ENCODE measurements around the gene SF3B1. TPM values are rescaled to one million over a fixed set of nuclear protein-coding genes. Genes with fewer than 3 reads are reported as not detected.
"Not testable (repeated sequence)": the region's sequence is repeated elsewhere in the genome, so short reads cannot be mapped to it uniquely, and the experiment has no call there.

The SF3B1 gene
- total and polyA plus RNA-seq, 10 of the 15 experiments (the other 5 are each of a cell fraction or from before 2014, with no cell fraction given) = 163 to 565 (median 239) TPM

- TF ChIP-seq BACH1 (IDR thresholded peaks at IDR 0.05; ENCODE audit: borderline replicate concordance) (0 out of 2 replicates have a peak, but pooled peaks have one; percentile 54), ATF7 (IDR thresholded peaks at IDR 0.05; ENCODE audit: low read depth) (no peak), ETV6 (conservative IDR thresholded peaks at IDR 0.05 in 1 of 2, IDR thresholded peaks at IDR 0.05 in 1 of 2; ENCODE audit: borderline replicate concordance in 1 of 2, low read depth in 1 of 2) (no peak), BRCA1 (IDR thresholded peaks at IDR 0.05; ENCODE audit: low read depth, low read length) (no peak)
- TF ChIP-seq, protein P1, sequence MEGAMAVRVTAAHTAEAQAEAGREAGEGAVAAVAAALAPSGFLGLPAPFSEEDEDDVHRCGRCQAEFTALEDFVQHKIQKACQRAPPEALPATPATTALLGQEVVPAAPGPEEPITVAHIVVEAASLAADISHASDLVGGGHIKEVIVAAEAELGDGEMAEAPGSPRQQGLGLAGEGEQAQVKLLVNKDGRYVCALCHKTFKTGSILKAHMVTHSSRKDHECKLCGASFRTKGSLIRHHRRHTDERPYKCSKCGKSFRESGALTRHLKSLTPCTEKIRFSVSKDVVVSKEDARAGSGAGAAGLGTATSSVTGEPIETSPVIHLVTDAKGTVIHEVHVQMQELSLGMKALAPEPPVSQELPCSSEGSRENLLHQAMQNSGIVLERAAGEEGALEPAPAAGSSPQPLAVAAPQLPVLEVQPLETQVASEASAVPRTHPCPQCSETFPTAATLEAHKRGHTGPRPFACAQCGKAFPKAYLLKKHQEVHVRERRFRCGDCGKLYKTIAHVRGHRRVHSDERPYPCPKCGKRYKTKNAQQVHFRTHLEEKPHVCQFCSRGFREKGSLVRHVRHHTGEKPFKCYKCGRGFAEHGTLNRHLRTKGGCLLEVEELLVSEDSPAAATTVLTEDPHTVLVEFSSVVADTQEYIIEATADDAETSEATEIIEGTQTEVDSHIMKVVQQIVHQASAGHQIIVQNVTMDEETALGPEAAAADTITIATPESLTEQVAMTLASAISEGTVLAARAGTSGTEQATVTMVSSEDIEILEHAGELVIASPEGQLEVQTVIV (IDR thresholded peaks at IDR 0.05; ENCODE audit: borderline replicate concordance, partially characterized antibody) = no peak
- TF ChIP-seq, protein P2, sequence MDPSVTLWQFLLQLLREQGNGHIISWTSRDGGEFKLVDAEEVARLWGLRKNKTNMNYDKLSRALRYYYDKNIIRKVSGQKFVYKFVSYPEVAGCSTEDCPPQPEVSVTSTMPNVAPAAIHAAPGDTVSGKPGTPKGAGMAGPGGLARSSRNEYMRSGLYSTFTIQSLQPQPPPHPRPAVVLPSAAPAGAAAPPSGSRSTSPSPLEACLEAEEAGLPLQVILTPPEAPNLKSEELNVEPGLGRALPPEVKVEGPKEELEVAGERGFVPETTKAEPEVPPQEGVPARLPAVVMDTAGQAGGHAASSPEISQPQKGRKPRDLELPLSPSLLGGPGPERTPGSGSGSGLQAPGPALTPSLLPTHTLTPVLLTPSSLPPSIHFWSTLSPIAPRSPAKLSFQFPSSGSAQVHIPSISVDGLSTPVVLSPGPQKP (IDR thresholded peaks at IDR 0.05; ENCODE audit: low read depth, low read length) = no peak
Measured at GRCh38 chr2:197452754-197453122, 17.9 kb upstream of the SF3B1 start (continued).

GRCh38 chr2:197450935-197451358 lies 16.1 kb upstream of the SF3B1 start:
- intact Hi-C loops (cut with micrococcal nuclease; ENCODE audit: unreplicated experiment) = loop anchor here (5.0 kb wide), 1 partner anchor 256 kb away; the partner anchor contains the start of gene MARS2
- CTCF ChIA-PET = interaction anchor here (1.5 kb wide), 2 partner anchors 8 to 27 kb away, joined by 3 read pairs; no protein-coding TSS in a partner anchor
- H3K27ac ChIP-seq (ENCODE audit: control insufficient read depth, insufficient read depth); H3K4me2 ChIP-seq (ENCODE audit: control insufficient read depth, insufficient read depth); H3K36me3 ChIP-seq (ENCODE audit: control insufficient read depth in 2 of 2, insufficient read depth in 2 of 2, low read length in 1 of 2); DNase-seq (ENCODE audit: low read depth, low spot score); ATAC-seq; H4K20me1 ChIP-seq (ENCODE audit: control insufficient read depth, insufficient read depth); H3K4me1 ChIP-seq (ENCODE audit: control insufficient read depth, insufficient read depth, low read length); BruUV-seq (replicated peaks); FAIRE-seq; H3K4me3 ChIP-seq; H3K9me3 ChIP-seq (replicated peaks; ENCODE audit: control insufficient read depth, insufficient read depth, low read length); in situ Hi-C loops (cut with MboI); H3K27me3 ChIP-seq (replicated peaks in 1 of 2; ENCODE audit: control insufficient read depth in 2 of 2, insufficient read depth in 2 of 2, low read length in 1 of 2); H3K9ac ChIP-seq (ENCODE audit: control insufficient read depth, insufficient read depth, low read length): not testable (repeated sequence)
- RAD21 ChIA-PET (ENCODE audit: unreplicated experiment) = interaction anchor here (4.2 kb wide), 1 partner anchor 16 kb away, joined by 38 read pairs; the partner anchor contains the start of gene SF3B1
- Histone ChIP-seq H2AFZ (ENCODE audit: control insufficient read depth, low read depth, low read length) (peak overlapping the region; percentile 25; the same call in 1 of the 2 replicates), H3K79me2 (ENCODE audit: control insufficient read depth, insufficient read depth, low read length) (peaks cover 25% of the 10 kb centered on the region)
- SMC1A ChIA-PET (ENCODE audit: uncharacterized antibody, unreplicated experiment) = interaction anchor here (0.6 to 3.8 kb wide), 4 partner anchors 14 to 62 kb away, joined by 3 to 32 read pairs (median 3); partner anchors contain the start of gene SF3B1
- TF ChIP-seq NFYB (IDR thresholded peaks at IDR 0.05; ENCODE audit: insufficient read depth, low read depth, low read length) = peak; percentile 81
- POLR2A ChIA-PET = interaction anchor here (1.8 to 4.8 kb wide), 3 partner anchors 10 to 49 kb away, joined by 10 to 63 read pairs (median 43); partner anchors contain the start of genes HSPD1, HSPE1 and SF3B1
- 67% methylated on average over 6 of the region's 6 CpGs for WGBS (ENCODE audit: insufficient coverage, insufficient replicate concordance, low lambda C conversion rate, missing lambda C conversion rate)

Data from GM12878 (cell line).